Hepatocyte (in vitro differentiated cells): ENCODE results near the gene CD99L2. TPM values are rescaled to one million over a fixed set of nuclear protein-coding genes. Genes with fewer than 3 reads are reported as not detected.

Experiments used
- DNase-seq: peaks from one replicate; pipeline ENCODE4 v3.0.0-alpha.2; 2016; ENCODE audit warnings: low spot score
- H2AFZ ChIP-seq: fragments of 200-600 bp; sonication (generic); 2 replicates; pipeline ENCODE4 v1.6.0; 2016; ENCODE audit warnings: antibody characterized with exemption, mild to moderate bottlenecking
- H3K27ac ChIP-seq: fragments of 200-600 bp; sonication (generic); 2 replicates; pipeline ENCODE4 v1.5.1; 2016; ENCODE audit warnings: mild to moderate bottlenecking
- H3K27me3 ChIP-seq: fragments of 200-600 bp; sonication (generic); 2 replicates; pipeline ENCODE4 v1.6.1; 2016
- H3K36me3 ChIP-seq: fragments of 200-600 bp; sonication (generic); replicated peaks from 2 replicates; pipeline ENCODE4 v1.5.1; 2016; ENCODE audit warnings: low read depth; ENCODE audit not compliant: insufficient read depth
- H3K4me1 ChIP-seq: fragments of 200-600 bp; sonication (generic); 2 replicates; pipeline ENCODE4 v1.5.1; 2016; ENCODE audit warnings: mild to moderate bottlenecking, moderate library complexity; ENCODE audit not compliant: insufficient read depth
- H3K4me2 ChIP-seq: fragments of 200-600 bp; sonication (generic); 2 replicates; pipeline ENCODE4 v1.6.0; 2016
- H3K4me3 ChIP-seq: fragments of 200-600 bp; sonication (generic); 2 replicates; pipeline ENCODE4 v1.5.1; 2016; ENCODE audit warnings: mild to moderate bottlenecking
- H3K79me2 ChIP-seq: fragments of 200-600 bp; sonication (generic); 2 replicates; pipeline ENCODE4 v1.6.0; 2017; ENCODE audit warnings: mild to moderate bottlenecking
- H3K9me2 ChIP-seq: fragments of 200-600 bp; sonication (generic); replicated peaks from 2 replicates; pipeline ENCODE4 v1.6.0; 2017; ENCODE audit warnings: mild to moderate bottlenecking; ENCODE audit not compliant: insufficient read depth
- H3K9me3 ChIP-seq: fragments of 200-600 bp; sonication (generic); 2 replicates; pipeline ENCODE4 v1.5.1; 2016; ENCODE audit warnings: low read depth, mild to moderate bottlenecking
- H4K20me1 ChIP-seq: fragments of 200-600 bp; sonication (generic); 2 replicates; pipeline ENCODE4 v1.6.0; 2016; ENCODE audit warnings: mild to moderate bottlenecking; ENCODE audit not compliant: insufficient read depth, poor library complexity, severe bottlenecking
- EZH2 ChIP-seq: fragments of 200-600 bp; sonication (generic); IDR thresholded peaks from 2 replicates; pipeline ENCODE4 v1.6.1; 2016; ENCODE audit warnings: antibody characterized with exemption, mild to moderate bottlenecking, borderline replicate concordance
- EZH2phosphoT487 ChIP-seq: fragments of 200-600 bp; sonication (generic); IDR thresholded peaks from one replicate; pipeline ENCODE4 v1.6.1; 2018; ENCODE audit warnings: antibody characterized with exemption, mild to moderate bottlenecking, low read depth, moderate library complexity; ENCODE audit not compliant: unreplicated experiment, severe bottlenecking
- WGBS: methylation state at CpG from one replicate; pipeline ENCODE4 v1.1.6; 2016; ENCODE audit warnings: low lambda C conversion rate; ENCODE audit errors: missing lambda C conversion rate; 5-methylcytosine and 5-hydroxymethylcytosine counted together
- polyA plus RNA-seq: library from polyadenylated mRNA; unstranded; fragments of >200 nt; fragmentation: Nextera tagmentation; extraction: Ambion mirVana; gene quantifications from 2 replicates; pipeline ENCODE4 v1.2.1, GENCODE V29; 2016
- total RNA-seq: library from RNA; depleted of rRNA; stranded (reverse); fragments of >200 nt; gene quantifications from 2 replicates; pipeline ENCODE4 v1.2.3, GENCODE V29; 2014
- TF ChIP-seq, protein P1 (sequence below): fragments of 200-600 bp; sonication (generic); IDR thresholded peaks from 2 replicates; pipeline ENCODE4 v1.5.1; 2016; ENCODE audit warnings: antibody characterized with exemption, mild to moderate bottlenecking; ENCODE audit not compliant: poor library complexity

CD99L2 gene
- total and polyA plus RNA-seq, 2 experiments from 2014 or later = 32.0 to 35.1 TPM

DNA sequence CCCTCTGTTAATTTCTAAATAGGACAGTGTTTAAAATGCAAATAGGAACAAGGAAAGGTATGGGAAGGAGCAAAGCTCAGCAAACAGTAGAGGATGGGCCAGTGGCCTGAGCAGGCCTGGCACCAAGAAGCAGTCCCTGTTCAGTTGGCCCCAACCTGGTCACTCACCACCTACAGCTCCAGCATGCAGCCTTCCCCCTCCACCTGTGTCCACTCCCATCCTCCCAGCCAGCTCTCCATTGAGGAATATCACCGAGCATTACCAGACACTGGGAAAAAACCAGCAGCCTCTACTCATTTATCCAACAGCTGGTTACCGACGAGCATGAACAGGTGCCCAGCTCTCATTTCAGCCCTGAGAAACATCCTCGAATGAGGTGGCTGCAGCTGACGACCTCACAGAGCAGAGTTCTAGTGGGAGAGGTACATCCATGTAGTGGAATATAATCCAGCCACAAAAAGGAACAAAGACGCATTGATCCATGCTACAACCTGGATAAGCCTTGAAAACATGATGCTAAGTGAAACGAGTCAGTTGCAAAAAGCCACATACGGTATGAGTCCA lies 25.6 kb downstream of the CD99L2 start:
- H3K4me2 ChIP-seq = no peak overlapping the region
- WGBS = 86% methylated on average over 8 of the region's 8 CpGs
- DNase-seq = no peak
- H3K9me3 ChIP-seq = no peaks in the 10 kb centered on the region
- no peaks in the 10 kb centered on the region for H3K36me3 ChIP-seq
- H3K79me2 ChIP-seq = no peaks in the 10 kb centered on the region
- no peak overlapping the region for H3K27ac ChIP-seq
- H3K4me1 ChIP-seq = no peaks in the 10 kb centered on the region
- no peaks in the 10 kb centered on the region for H3K27me3 ChIP-seq
- no peak overlapping the region for H2AFZ ChIP-seq
- H4K20me1 ChIP-seq = peaks cover 3% of the 10 kb centered on the region
- no peak for TF ChIP-seq EZH2
- no peak for TF ChIP-seq EZH2phosphoT487
- TF ChIP-seq, protein P1, sequence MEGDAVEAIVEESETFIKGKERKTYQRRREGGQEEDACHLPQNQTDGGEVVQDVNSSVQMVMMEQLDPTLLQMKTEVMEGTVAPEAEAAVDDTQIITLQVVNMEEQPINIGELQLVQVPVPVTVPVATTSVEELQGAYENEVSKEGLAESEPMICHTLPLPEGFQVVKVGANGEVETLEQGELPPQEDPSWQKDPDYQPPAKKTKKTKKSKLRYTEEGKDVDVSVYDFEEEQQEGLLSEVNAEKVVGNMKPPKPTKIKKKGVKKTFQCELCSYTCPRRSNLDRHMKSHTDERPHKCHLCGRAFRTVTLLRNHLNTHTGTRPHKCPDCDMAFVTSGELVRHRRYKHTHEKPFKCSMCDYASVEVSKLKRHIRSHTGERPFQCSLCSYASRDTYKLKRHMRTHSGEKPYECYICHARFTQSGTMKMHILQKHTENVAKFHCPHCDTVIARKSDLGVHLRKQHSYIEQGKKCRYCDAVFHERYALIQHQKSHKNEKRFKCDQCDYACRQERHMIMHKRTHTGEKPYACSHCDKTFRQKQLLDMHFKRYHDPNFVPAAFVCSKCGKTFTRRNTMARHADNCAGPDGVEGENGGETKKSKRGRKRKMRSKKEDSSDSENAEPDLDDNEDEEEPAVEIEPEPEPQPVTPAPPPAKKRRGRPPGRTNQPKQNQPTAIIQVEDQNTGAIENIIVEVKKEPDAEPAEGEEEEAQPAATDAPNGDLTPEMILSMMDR = no peak
- no peaks in the 10 kb centered on the region for H3K9me2 ChIP-seq
- no peak overlapping the region for H3K4me3 ChIP-seq

DNA sequence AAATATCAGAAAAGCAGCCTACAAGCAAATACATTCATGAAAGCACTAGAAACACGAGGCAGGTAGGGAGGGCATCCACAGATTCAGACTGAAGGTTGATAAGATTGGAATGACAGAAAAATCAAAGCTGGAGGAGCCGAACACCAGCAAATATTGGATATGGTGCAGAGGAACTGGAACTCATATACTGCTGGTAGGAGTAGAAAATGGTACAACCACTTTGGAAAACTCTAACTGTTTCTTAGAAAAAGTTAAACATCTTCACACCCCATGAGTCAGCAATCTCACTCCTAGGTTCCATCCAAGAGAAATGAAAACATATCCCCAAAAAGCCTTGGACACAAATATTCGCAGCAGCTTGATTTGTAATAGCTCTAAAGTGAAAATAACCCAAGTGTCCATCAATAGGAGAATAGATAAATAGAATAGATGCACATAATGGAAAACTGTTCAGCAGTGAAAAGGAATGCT lies 27.1 kb downstream of the CD99L2 start:
- H3K4me1 ChIP-seq = no peaks in the 10 kb centered on the region
- no peaks in the 10 kb centered on the region for H3K9me3 ChIP-seq
- DNase-seq = no peak

DNA sequence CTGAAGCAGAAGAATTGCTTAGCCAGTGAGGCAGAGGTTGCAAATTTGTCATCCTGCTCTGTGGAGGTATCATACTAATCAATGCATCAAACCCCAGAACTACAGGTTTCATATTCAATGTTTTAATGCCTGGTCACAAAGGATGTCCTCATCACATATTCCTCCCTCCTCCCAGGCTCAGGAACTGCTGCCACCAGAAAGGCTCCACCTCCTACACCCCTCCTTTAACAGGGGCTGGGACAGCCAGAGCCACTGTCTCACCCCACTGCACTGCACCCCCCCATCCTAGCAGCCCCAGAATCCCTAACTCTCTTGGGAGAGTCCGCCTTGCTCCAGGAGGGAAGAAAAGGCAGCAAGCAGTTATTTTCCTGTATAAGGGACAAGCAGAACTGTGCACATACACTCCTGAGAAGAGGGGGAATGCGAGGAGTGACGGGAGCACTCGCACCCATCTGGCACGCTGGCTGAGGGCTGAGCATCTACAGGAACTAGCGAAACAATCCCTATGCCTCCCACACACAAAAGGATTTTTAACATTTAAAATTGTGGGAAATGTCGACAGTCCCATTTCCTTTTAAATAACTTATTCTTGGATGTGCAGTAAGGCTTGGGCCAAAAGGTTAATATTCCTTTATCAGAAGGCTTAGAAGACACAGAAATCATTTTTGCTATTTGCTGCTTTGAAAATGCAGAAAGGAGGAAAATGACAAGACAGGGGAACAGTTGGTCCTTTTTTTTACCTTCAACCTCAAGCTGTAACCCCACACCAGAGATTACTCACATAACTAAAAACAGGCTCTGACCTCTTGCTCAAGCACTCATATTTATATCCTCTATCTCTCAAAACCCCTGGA lies 27.8 kb downstream of the CD99L2 start:
- WGBS = 82% methylated on average over 7 of the region's 7 CpGs
- no peaks in the 10 kb centered on the region for H3K27me3 ChIP-seq
- no peak overlapping the region for H2AFZ ChIP-seq
- peaks cover 3% of the 10 kb centered on the region for H4K20me1 ChIP-seq
- no peaks in the 10 kb centered on the region for H3K79me2 ChIP-seq
- H3K4me3 ChIP-seq = no peak overlapping the region
- TF ChIP-seq, protein P1 = no peak
- TF ChIP-seq EZH2phosphoT487 (no peak), EZH2 (no peak)
- H3K4me2 ChIP-seq = no peak overlapping the region
- H3K9me3 ChIP-seq = no peaks in the 10 kb centered on the region
- no peaks in the 10 kb centered on the region for H3K9me2 ChIP-seq
- no peak overlapping the region for H3K27ac ChIP-seq
- DNase-seq = no peak
- H3K4me1 ChIP-seq = no peaks in the 10 kb centered on the region
- no peaks in the 10 kb centered on the region for H3K36me3 ChIP-seq

More for the DNA sequence above, 27.1 kb downstream of the CD99L2 start:
- Histone ChIP-seq H3K36me3 (no peaks in the 10 kb centered on the region), H3K9me2 (no peaks in the 10 kb centered on the region), H3K4me2 (no peak overlapping the region), H3K27ac (no peak overlapping the region), H2AFZ (no peak overlapping the region), H4K20me1 (peaks cover 3% of the 10 kb centered on the region), H3K79me2 (no peaks in the 10 kb centered on the region), H3K27me3 (no peaks in the 10 kb centered on the region), H3K4me3 (no peak overlapping the region)
- TF ChIP-seq, protein P1 = no peak
- no peak for TF ChIP-seq EZH2
- no peak for TF ChIP-seq EZH2phosphoT487
- 66% methylated on average over 3 of the region's 3 CpGs for WGBS
